ENCODE data around the gene PPP2R5A.

DNA sequence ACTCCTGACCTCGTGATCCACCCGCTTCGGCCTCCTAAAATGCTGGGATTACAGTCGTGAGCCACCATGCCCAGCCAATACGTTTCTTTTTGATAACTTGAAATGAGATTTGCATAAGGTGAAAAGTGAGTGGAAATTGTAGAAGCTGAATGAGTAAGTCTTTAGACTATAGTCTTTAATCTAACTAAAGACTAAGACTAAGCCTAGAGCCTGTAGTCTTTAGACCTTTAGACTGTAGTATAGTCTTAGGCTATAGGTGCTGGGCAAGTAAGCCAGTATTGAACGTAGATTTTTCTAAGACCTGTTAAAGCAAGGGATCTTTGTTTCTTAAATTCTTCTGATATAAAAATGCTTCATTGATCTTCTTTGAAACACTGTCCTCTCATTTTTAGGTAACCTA, 12.1 kb downstream of the PPP2R5A start:
- TF ChIP-seq POLR2A (IDR thresholded peaks at IDR 0.05): no peak
- TF ChIP-seq, protein P1, sequence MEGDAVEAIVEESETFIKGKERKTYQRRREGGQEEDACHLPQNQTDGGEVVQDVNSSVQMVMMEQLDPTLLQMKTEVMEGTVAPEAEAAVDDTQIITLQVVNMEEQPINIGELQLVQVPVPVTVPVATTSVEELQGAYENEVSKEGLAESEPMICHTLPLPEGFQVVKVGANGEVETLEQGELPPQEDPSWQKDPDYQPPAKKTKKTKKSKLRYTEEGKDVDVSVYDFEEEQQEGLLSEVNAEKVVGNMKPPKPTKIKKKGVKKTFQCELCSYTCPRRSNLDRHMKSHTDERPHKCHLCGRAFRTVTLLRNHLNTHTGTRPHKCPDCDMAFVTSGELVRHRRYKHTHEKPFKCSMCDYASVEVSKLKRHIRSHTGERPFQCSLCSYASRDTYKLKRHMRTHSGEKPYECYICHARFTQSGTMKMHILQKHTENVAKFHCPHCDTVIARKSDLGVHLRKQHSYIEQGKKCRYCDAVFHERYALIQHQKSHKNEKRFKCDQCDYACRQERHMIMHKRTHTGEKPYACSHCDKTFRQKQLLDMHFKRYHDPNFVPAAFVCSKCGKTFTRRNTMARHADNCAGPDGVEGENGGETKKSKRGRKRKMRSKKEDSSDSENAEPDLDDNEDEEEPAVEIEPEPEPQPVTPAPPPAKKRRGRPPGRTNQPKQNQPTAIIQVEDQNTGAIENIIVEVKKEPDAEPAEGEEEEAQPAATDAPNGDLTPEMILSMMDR (IDR thresholded peaks at IDR 0.05): no peak

Data from Peyer's patch (tissue), 4 donors.